ACHN (cell line): ENCODE measurements around the gene SAMD11.
"Not testable (repeated sequence)": the region's sequence is repeated elsewhere in the genome, so short reads cannot be mapped to it uniquely, and the experiment has no call there.

Experiments used
- DNase-seq: peaks from one replicate; pipeline ENCODE4 v3.0.0-alpha.2; 2015
- in situ Hi-C: cut with HindIII; loops from 2 replicates; pipeline ENCODE4 v1.10.0; 2017; ENCODE audit warnings: low sequenced_read_pairs, low pct_ligation_motif_present, low pct_unique_long_range_greater_than_20kb

Gene SAMD11

GRCh38 chr1:940107-941014, 16.6 kb downstream of the SAMD11 start:
- DNase-seq, result peak; percentile 60
- in situ Hi-C loops, result no loop called here

GRCh38 chr1:941015-941587, 17.4 kb downstream of the SAMD11 start:
- in situ Hi-C loops, result no loop called here
- no peak for DNase-seq

GRCh38 chr1:941588-942383, 18.1 kb downstream of the SAMD11 start:
- in situ Hi-C loops, result no loop called here

GRCh38 chr1:942411-942821, 18.7 kb downstream of the SAMD11 start:
- in situ Hi-C loops, result no loop called here
- no peak for DNase-seq

More at GRCh38 chr1:941588-942383, 18.1 kb downstream of the SAMD11 start:
- peak; percentile 44 for DNase-seq

- no peak for DNase-seq
These were observed 19.3 kb downstream of the SAMD11 start for GRCh38 chr1:942864-943533.

GRCh38 chr1:943545-944340, 20.0 kb downstream of the SAMD11 start:
- no peak for DNase-seq
- in situ Hi-C loops, result no loop called here

More at GRCh38 chr1:942864-943533, 19.3 kb downstream of the SAMD11 start:
- in situ Hi-C loops, result no loop called here

GRCh38 chr1:944341-945325, 20.9 kb downstream of the SAMD11 start:
- in situ Hi-C loops, result no loop called here
- no peak for DNase-seq

- DNase-seq, result no peak
- in situ Hi-C loops, result no loop called here
These were observed 22.2 kb downstream of the SAMD11 start for GRCh38 chr1:945688-946556.

GRCh38 chr1:946811-947210, 23.1 kb downstream of the SAMD11 start:
- DNase-seq, in situ Hi-C loops: not testable (repeated sequence)

- no peak for DNase-seq
- in situ Hi-C loops, result no loop called here
These were observed 24.2 kb downstream of the SAMD11 start for GRCh38 chr1:947958-948357.

GRCh38 chr1:950268-950667, 26.5 kb downstream of the SAMD11 start:
- DNase-seq, result no peak
- in situ Hi-C loops, result no loop called here

- no peak for DNase-seq
- in situ Hi-C loops, result no loop called here
These were observed 27.2 kb downstream of the SAMD11 start for GRCh38 chr1:950881-951280.

- no peak for DNase-seq
- in situ Hi-C loops, result no loop called here
These were observed 27.6 kb downstream of the SAMD11 start for GRCh38 chr1:951364-951763.

GRCh38 chr1:952201-952600, 28.5 kb downstream of the SAMD11 start:
- in situ Hi-C loops, result no loop called here

GRCh38 chr1:952603-953002, 28.9 kb downstream of the SAMD11 start:
- in situ Hi-C loops, result no loop called here
- no peak for DNase-seq

More at GRCh38 chr1:952201-952600, 28.5 kb downstream of the SAMD11 start:
- no peak for DNase-seq
